ENCODE results near the gene ZNF683. TPM values are rescaled to one million over a fixed set of nuclear protein-coding genes. Genes with fewer than 3 reads are reported as not detected.

ZNF683 gene
- total and polyA plus RNA-seq, 9 of the 15 experiments (the other 6 are each of a cell fraction or from before 2014, with no cell fraction given): not detected

GRCh38 chr1:26327956-26328362, 44.6 kb downstream of the ZNF683 start (continued):
- TF ChIP-seq REST (IDR thresholded peaks at IDR 0.05; ENCODE audit: borderline replicate concordance): peak; percentile 20; the same call in 1 of the 2 replicates
- no peak for TF ChIP-seq REST (CRISPR knock-in tag; IDR thresholded peaks at IDR 0.05; ENCODE audit: low read depth)
- TF ChIP-seq RBFOX2 (IDR thresholded peaks at IDR 0.05; ENCODE audit: low read depth, low read length): 0 out of 2 replicates have a peak, but pooled peaks have one; percentile 40
- TF ChIP-seq CREB3L1 (IDR thresholded peaks at IDR 0.05; ENCODE audit: borderline replicate concordance, low read depth): no peak
- no peak for TF ChIP-seq E2F6 (IDR thresholded peaks at IDR 0.05; ENCODE audit: borderline replicate concordance in 1 of 2, extremely low read depth in 1 of 2, insufficient read depth in 1 of 2, insufficient read length in 1 of 2, low read depth in 1 of 2, low read length in 1 of 2, poor library complexity in 1 of 2, severe bottlenecking in 1 of 2)
- TF ChIP-seq CTCF (IDR thresholded peaks at IDR 0.05 in 2 of 3, conservative IDR thresholded peaks at IDR 0.05 in 1 of 3; ENCODE audit: insufficient read depth in 2 of 3, low read depth in 1 of 3, low read length in 3 of 3): peak; percentile 33 to 46 (median 36); a peak in 4 of 6 replicates
